HEK293T (cell line): ENCODE results near the gene ANKS1A.

Experiments
- CTCF ChIA-PET: fragments of 350-600 bp; formaldehyde crosslinking; extraction: SDS; loops from one replicate; lab custom pipeline; 2021; ENCODE audit warnings: antibody characterized with exemption, inconsistent platforms; lab: Yijun Ruan, JAX
- POLR2A ChIA-PET: fragments of 350-600 bp; formaldehyde crosslinking; extraction: SDS; loops from one replicate; lab custom pipeline; 2020; ENCODE audit warnings: antibody characterized with exemption, inconsistent platforms; lab: Yijun Ruan, JAX
- DNase-seq: peaks from one replicate; pipeline ENCODE4 v3.0.0; 2012; ENCODE audit warnings: mixed read lengths; ENCODE audit errors: extremely low spot score
- ARNT ChIP-seq: fragments of 450-650 bp; IDR thresholded peaks from 2 replicates; pipeline ENCODE4 v1.6.1; 2017; ENCODE audit warnings: mild to moderate bottlenecking
- BHLHE40 ChIP-seq: fragments of 450-650 bp; IDR thresholded peaks from 2 replicates; pipeline ENCODE4 v1.6.1; 2016; ENCODE audit warnings: mild to moderate bottlenecking, moderate library complexity, borderline replicate concordance
- CTBP1 ChIP-seq: fragments of 450-650 bp; IDR thresholded peaks from 2 replicates; pipeline ENCODE4 v1.6.1; 2016; ENCODE audit warnings: borderline replicate concordance
- ELF4 ChIP-seq: fragments of 450-650 bp; IDR thresholded peaks from 2 replicates; pipeline ENCODE4 v1.6.1; 2017; ENCODE audit warnings: antibody characterized with exemption
- FOXA1 ChIP-seq: fragments of 450-650 bp; IDR thresholded peaks from 2 replicates; pipeline ENCODE4 v1.6.1; 2016; ENCODE audit warnings: mild to moderate bottlenecking
- FOXK2 ChIP-seq: fragments of 450-650 bp; IDR thresholded peaks from 2 replicates; pipeline ENCODE4 v1.6.1; 2016; ENCODE audit warnings: mild to moderate bottlenecking
- FOXM1 ChIP-seq: fragments of 450-650 bp; IDR thresholded peaks from 2 replicates; pipeline ENCODE4 v1.6.1; 2017; ENCODE audit warnings: mild to moderate bottlenecking, borderline replicate concordance
- HDGF ChIP-seq: fragments of 450-650 bp; IDR thresholded peaks from 2 replicates; pipeline ENCODE4 v1.6.1; 2017; ENCODE audit warnings: antibody characterized with exemption, borderline replicate concordance
- L3MBTL2 ChIP-seq: fragments of 450-650 bp; conservative IDR thresholded peaks from 2 replicates; pipeline ENCODE4 v1.6.1; 2016; ENCODE audit warnings: mild to moderate bottlenecking
- LEF1 ChIP-seq: fragments of 450-650 bp; IDR thresholded peaks from 2 replicates; pipeline ENCODE4 v1.6.1; 2017; ENCODE audit warnings: mild to moderate bottlenecking, borderline replicate concordance
- NFRKB ChIP-seq: fragments of 450-650 bp; IDR thresholded peaks from 2 replicates; pipeline ENCODE4 v1.6.1; 2016; ENCODE audit warnings: mild to moderate bottlenecking, moderate library complexity
- SP1 ChIP-seq: fragments of 450-650 bp; IDR thresholded peaks from 2 replicates; pipeline ENCODE4 v1.6.1; 2017
- SUZ12 ChIP-seq: fragments of 450-650 bp; IDR thresholded peaks from 2 replicates; pipeline ENCODE4 v1.6.1; 2016; ENCODE audit warnings: mild to moderate bottlenecking
- TARDBP ChIP-seq: fragments of 450-650 bp; IDR thresholded peaks from 2 replicates; pipeline ENCODE4 v1.6.1; 2016
- ZNF384 ChIP-seq: fragments of 450-650 bp; IDR thresholded peaks from 2 replicates; pipeline ENCODE4 v1.6.1; 2016
- TF ChIP-seq, protein P1 (sequence below): fragments of 450-650 bp; IDR thresholded peaks from 2 replicates; pipeline ENCODE4 v1.6.1; 2016

The ANKS1A gene

DNA sequence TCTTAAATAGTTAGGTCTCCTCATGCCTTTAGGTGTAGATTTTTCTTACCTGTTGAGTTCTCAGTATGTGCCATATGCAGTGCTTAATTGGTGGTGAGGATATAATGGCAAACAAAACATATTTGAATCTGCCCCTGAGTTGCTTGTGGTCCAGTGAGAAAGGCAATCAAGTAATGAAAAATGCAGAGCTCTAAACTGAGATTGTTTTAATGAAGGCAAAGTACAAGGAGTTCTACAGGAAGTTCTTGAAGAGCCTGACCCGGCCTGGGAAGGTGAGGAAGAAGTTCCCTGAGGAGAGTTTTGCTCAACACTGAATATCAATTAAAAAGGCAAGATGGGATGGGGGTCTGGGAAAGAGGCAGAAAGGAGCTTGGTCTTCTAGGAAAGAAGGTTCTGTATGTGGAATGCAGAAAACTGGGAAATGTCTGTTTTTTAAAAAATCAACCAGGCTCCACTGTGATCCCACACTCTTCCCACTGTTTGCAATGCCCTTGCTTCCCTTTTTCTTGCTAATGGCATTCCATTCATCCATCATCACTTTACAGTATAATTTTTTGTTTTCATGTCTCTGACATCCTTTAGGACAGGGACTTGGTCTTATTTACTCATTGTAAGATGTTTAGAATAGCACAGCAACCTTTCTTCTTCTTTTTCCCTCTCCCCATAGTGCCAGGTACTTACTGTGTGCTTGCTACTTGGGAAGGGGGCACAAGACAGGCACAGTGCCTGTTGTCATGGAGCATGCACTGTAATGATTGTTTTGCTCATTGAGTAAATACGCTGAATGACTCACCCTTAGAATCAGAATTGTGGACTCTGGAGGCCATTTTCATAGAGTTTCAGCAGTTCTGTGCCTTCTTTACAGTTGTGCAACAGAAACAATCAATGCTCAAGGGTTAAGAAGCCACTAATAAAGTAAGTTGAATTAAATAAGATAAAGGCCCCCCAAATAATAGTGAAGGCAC lies 64.3 kb downstream of the ANKS1A start:
- TF ChIP-seq CTBP1 (no peak), ARNT (no peak), SUZ12 (no peak), BHLHE40 (no peak), FOXA1 (no peak)
- TF ChIP-seq, protein P1, sequence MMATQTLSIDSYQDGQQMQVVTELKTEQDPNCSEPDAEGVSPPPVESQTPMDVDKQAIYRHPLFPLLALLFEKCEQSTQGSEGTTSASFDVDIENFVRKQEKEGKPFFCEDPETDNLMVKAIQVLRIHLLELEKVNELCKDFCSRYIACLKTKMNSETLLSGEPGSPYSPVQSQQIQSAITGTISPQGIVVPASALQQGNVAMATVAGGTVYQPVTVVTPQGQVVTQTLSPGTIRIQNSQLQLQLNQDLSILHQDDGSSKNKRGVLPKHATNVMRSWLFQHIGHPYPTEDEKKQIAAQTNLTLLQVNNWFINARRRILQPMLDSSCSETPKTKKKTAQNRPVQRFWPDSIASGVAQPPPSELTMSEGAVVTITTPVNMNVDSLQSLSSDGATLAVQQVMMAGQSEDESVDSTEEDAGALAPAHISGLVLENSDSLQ, result no peak
- ChIA-PET CTCF (no interaction called here), POLR2A (no interaction called here)
- DNase-seq, result no peak

DNA sequence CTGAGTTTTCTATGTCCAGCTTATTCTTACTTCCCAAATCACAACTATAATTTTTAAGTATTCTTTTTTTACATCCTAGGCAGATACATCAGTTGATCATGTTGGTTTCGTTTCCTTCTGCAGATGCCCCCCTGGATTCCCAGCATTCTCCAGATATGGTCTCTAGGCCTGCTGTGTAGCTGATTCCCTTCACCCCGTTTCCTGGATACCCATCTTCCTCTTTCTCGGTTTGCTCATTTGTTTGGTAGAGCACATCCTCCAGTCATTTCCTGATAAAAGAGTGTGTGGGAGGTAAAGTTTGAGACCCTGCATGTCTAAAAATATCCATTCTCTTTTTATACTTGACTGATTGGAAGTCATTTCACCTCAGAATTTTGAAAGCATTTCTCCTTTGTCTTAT lies 66.4 kb downstream of the ANKS1A start:
- TF ChIP-seq, protein P1, result no peak
- no peak for TF ChIP-seq ELF4
- TF ChIP-seq FOXA1, result no peak
- no peak for TF ChIP-seq SUZ12
- TF ChIP-seq L3MBTL2, result no peak
- TF ChIP-seq ZNF384, result no peak
- TF ChIP-seq HDGF, result no peak
- no peak for TF ChIP-seq FOXM1
- no peak for TF ChIP-seq ARNT
- no peak for TF ChIP-seq FOXK2
- TF ChIP-seq TARDBP, result no peak
- TF ChIP-seq BHLHE40, result no peak
- TF ChIP-seq NFRKB, result no peak
- ChIA-PET POLR2A (no interaction called here), CTCF (no interaction called here)
- no peak for DNase-seq

DNA sequence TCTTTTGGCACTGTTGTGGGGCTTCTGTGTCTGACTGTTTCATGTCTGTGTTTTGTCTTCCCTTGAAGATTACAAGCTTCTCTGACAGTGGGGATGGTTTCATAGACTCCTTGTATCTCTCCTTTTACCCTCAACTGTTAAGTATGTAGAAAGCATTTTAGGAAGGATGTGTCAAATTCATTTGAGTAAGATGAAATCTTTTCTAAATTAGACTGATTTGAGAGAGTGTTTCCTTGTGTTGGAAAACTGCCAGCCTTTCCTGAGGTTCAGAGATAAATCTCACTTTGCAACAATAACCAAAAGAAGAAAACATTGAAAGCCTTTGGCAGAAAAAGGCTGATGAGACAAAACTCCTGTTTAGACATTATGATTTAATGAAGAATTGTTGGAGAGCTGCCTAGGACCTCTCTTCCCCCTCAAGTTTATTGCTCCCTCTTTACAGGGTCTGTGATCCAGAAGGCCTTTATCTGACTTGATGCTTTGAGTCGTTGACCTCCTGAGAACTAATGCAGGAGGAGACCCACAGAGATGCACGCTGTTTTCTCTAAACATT lies 68.3 kb downstream of the ANKS1A start:
- POLR2A ChIA-PET, result no interaction called here
- TF ChIP-seq NFRKB, result no peak
- no peak for TF ChIP-seq HDGF
- TF ChIP-seq BHLHE40, result no peak
- DNase-seq, result no peak
- CTCF ChIA-PET, result interaction anchor here (0.5 kb wide), 1 partner anchor 23 kb away, joined by 3 read pairs; no protein-coding TSS in a partner anchor

DNA sequence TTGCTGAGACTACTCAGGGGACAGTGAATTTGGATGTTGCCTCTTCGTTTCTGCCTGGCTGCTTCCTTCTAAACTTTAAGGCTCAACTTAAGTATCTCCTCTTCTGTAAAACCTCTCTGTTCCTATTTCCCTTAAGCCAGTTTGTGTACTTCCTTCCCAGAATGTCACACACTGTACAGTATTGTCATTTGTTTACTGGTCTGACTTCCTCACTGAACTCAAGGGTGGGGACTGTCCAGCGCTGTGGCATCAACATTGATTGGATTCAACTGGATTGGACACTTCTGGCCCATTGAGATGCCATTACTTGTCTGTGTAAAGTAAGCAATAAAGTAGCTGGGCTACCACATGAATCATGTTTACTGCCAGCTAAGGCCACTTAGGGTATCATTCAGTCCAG lies 69.7 kb downstream of the ANKS1A start:
- POLR2A ChIA-PET, result no interaction called here
- CTCF ChIA-PET, result no interaction called here
- no peak for DNase-seq
- TF ChIP-seq LEF1 (no peak), ARNT (no peak), FOXK2 (no peak), SUZ12 (no peak), BHLHE40 (no peak), ELF4 (no peak), FOXA1 (no peak), CTBP1 (no peak), SP1 (no peak), HDGF (no peak), TARDBP (no peak), ZNF384 (no peak)
- TF ChIP-seq, protein P1, result no peak

DNA sequence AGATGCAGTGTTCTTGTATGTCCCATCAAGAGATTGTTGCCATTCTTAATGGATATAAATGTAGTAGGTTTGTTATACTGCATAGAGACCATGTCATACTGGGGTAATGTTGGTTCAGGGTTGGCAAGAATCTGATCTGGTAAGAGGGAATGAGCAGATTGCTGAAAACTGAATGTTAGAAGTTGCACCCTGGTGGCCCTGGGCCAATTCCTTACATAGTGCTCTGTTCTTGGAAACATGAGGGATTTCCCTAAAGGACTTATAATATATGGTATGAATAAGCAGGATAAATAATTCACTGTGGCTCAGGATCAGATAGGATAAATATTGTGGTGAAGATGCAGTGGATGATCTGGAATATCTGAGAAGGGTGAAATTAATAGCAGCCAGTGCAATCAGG lies 70.2 kb downstream of the ANKS1A start:
- ChIA-PET POLR2A (no interaction called here), CTCF (no interaction called here)
- DNase-seq, result no peak

DNA sequence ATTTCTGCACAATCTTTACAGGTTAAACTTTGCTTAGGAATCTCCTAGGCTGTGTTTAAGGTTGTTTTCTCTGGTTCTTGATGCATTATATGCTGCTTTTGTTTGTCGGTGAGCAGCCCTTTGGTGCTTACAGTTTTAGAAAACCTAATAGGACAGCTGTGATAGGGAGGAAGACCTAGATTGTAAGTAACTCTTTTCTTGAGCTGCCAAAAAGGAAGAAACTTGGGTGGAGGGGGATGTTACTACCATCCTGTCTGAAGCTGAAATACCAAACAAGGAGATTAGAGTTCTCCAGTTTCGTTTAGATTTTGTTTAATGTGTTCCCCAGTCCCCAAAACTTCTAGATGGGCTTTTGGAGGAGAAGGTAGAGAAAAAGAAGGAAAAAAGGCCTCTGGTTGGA lies 72.0 kb downstream of the ANKS1A start:
- POLR2A ChIA-PET, result interaction anchor here (1.7 kb wide), 1 partner anchor 73 kb away, joined by 6 read pairs; the partner anchor contains the start of gene TAF11
- TF ChIP-seq ELF4, result no peak
- no peak for TF ChIP-seq FOXM1
- no peak for TF ChIP-seq ZNF384
- no peak for TF ChIP-seq ARNT
- TF ChIP-seq BHLHE40, result no peak
- no peak for TF ChIP-seq NFRKB
- no peak for TF ChIP-seq L3MBTL2
- no peak for TF ChIP-seq SUZ12
- no peak for TF ChIP-seq LEF1
- TF ChIP-seq TARDBP, result no peak
- no peak for TF ChIP-seq CTBP1
- no peak for TF ChIP-seq FOXK2
- TF ChIP-seq SP1, result no peak
- TF ChIP-seq, protein P1, result no peak
- DNase-seq, result no peak
- CTCF ChIA-PET, result interaction anchor here (0.7 kb wide), 1 partner anchor 1329 kb away, joined by 4 read pairs; no protein-coding TSS in a partner anchor

More for the DNA sequence above, 70.2 kb downstream of the ANKS1A start:
- TF ChIP-seq HDGF (no peak), FOXA1 (no peak)
